K562 (cell line): Measurements from ENCODE around the gene ERF. TPM values are rescaled to one million over a fixed set of nuclear protein-coding genes. Genes with fewer than 3 reads are reported as not detected.

Experiments used
- ATF1 ChIP-seq, 2 experiments: fragments of 450-650 bp in 1 of 2; IDR thresholded peaks; 2 replicates each; pipeline ENCODE4 v1.6.1; 2016; ENCODE audit warnings: missing compliant biosample characterization in 1 of 2, missing genetic modification characterization in 1 of 2
- ELF2 ChIP-seq: fragments of 250-450 bp; sonication (Bioruptor Pico); IDR thresholded peaks from 2 replicates; pipeline ENCODE4 v1.5.0; 2021; ENCODE audit warnings: mild to moderate bottlenecking
- ELF4 ChIP-seq: fragments of 450-650 bp; formaldehyde crosslinking; IDR thresholded peaks from 2 replicates; pipeline ENCODE4 v1.4.0; 2022; ENCODE audit warnings: missing genetic modification characterization
- ETS1 ChIP-seq: conservative IDR thresholded peaks from 2 replicates; pipeline ENCODE4 v1.6.1; 2011; ENCODE audit warnings: low read depth, mild to moderate bottlenecking, low read length; ENCODE audit not compliant: control insufficient read depth
- HDAC8 ChIP-seq: fragments of 450-650 bp; IDR thresholded peaks from 2 replicates; pipeline ENCODE4 v1.6.1; 2016; ENCODE audit warnings: mild to moderate bottlenecking, missing genetic modification characterization, moderate library complexity, missing compliant biosample characterization
- IRF2 ChIP-seq: sonication (generic); formaldehyde crosslinking; IDR thresholded peaks from 2 replicates; pipeline ENCODE4 v1.8.1; 2022; ENCODE audit warnings: mild to moderate bottlenecking, missing genetic modification reagents
- MCM2 ChIP-seq: fragments of 450-650 bp; IDR thresholded peaks from 2 replicates; pipeline ENCODE4 v1.6.1; 2017; ENCODE audit warnings: low read depth, mild to moderate bottlenecking
- MECOM ChIP-seq: fragments of 250-450 bp; sonication (Bioruptor Pico); IDR thresholded peaks from 2 replicates; pipeline ENCODE4 v1.8.0; 2022; ENCODE audit warnings: inconsistent platforms
- NFATC3 ChIP-seq: fragments of 450-650 bp; IDR thresholded peaks from 2 replicates; pipeline ENCODE4 v1.6.1; 2017; ENCODE audit warnings: mild to moderate bottlenecking
- POLR3A ChIP-seq: IDR thresholded peaks from 2 replicates; pipeline ENCODE4 v1.6.1; 2011; ENCODE audit warnings: borderline replicate concordance, mild to moderate bottlenecking, moderate library complexity; ENCODE audit not compliant: insufficient read length, insufficient read depth; ENCODE audit errors: extremely low read depth
- SIN3B ChIP-seq: fragments of 450-650 bp; IDR thresholded peaks from 2 replicates; pipeline ENCODE4 v1.6.1; 2017; ENCODE audit warnings: low read depth, mild to moderate bottlenecking, moderate library complexity
- TGIF2 ChIP-seq: sonication (generic); formaldehyde crosslinking; IDR thresholded peaks from 2 replicates; pipeline ENCODE4 v1.8.1; 2022; ENCODE audit warnings: mild to moderate bottlenecking, missing genetic modification reagents, moderate library complexity
- ZBTB26 ChIP-seq: fragments of 450-650 bp; formaldehyde crosslinking; IDR thresholded peaks from 2 replicates; pipeline ENCODE4 v1.4.0; 2022; ENCODE audit warnings: missing genetic modification characterization
- ZBTB7A ChIP-seq: IDR thresholded peaks from 2 replicates; pipeline ENCODE4 v1.6.1; 2011; ENCODE audit warnings: low read depth, mild to moderate bottlenecking, low read length, moderate library complexity, borderline replicate concordance; ENCODE audit not compliant: control insufficient read depth
- ZFP30 ChIP-seq: fragments of 250-450 bp; sonication (Bioruptor Pico); IDR thresholded peaks from 2 replicates; pipeline ENCODE4 v1.8.0; 2022; ENCODE audit warnings: moderate library complexity, mild to moderate bottlenecking, inconsistent platforms, borderline replicate concordance
- ZFX ChIP-seq: sonication (generic); formaldehyde crosslinking; IDR thresholded peaks from 2 replicates; pipeline ENCODE4 v1.8.0; 2022; ENCODE audit warnings: mild to moderate bottlenecking, missing genetic modification reagents, moderate library complexity
- ZNF175 ChIP-seq: fragments of 200-800 bp; sonication (Bioruptor generic); IDR thresholded peaks from 2 replicates; pipeline ENCODE4 v1.6.1; 2016; ENCODE audit warnings: low read depth, mild to moderate bottlenecking, missing genetic modification characterization, missing compliant biosample characterization
- ZNF354B ChIP-seq: fragments of 250-450 bp; sonication (Bioruptor Pico); IDR thresholded peaks from 2 replicates; pipeline ENCODE4 v1.4.0; 2020
- ZNF592 ChIP-seq: fragments of 450-650 bp; IDR thresholded peaks from 2 replicates; pipeline ENCODE4 v1.6.1; 2017; ENCODE audit warnings: antibody characterized with exemption, mild to moderate bottlenecking
- ZNF639 ChIP-seq, 2 experiments: fragments of 200-800 bp in 1 of 2; sonication (Bioruptor generic) in 1 of 2; sonication (generic) in 1 of 2; formaldehyde crosslinking in 1 of 2; IDR thresholded peaks in 1 of 2; conservative IDR thresholded peaks in 1 of 2; 2 replicates each; pipeline versions ENCODE4 v1.5.0 to v1.6.1; 2016 to 2020; ENCODE audit warnings: missing compliant biosample characterization in 1 of 2, missing genetic modification characterization in 1 of 2, missing genetic modification reagents in 1 of 2
- polyA plus RNA-seq, 8 experiments: library from polyadenylated mRNA; depleted of rRNA in 4 of 8; stranded (reverse) in 5 of 8; unstranded in 3 of 8; fragments of >200 nt; fragmentation: Nextera tagmentation in 2 of 8; fragmentation: Illumina TruSeq in 1 of 8; extraction: Ambion mirVana in 2 of 8; extraction: Trizol in 1 of 8; gene quantifications; 2 replicates each; pipeline versions ENCODE4 v1.2.1 to v1.2.3, GENCODE V29; 2011 to 2014; ENCODE audit warnings: inconsistent platforms in 1 of 8, missing spikeins in 1 of 8
- total RNA-seq, 7 experiments: library from RNA; depleted of rRNA in 6 of 7; stranded (reverse); fragments of >200 nt in 6 of 7; fragmentation: Illumina TruSeq in 2 of 7; extraction: Trizol in 2 of 7; gene quantifications; 2 replicates each; pipeline versions ENCODE4 v1.2.1 to v1.2.3, GENCODE V29; 2011 to 2021; ENCODE audit warnings: low replicate concordance in 1 of 7

ERF gene
- total and polyA plus RNA-seq, 9 of the 15 experiments (the other 6 are each of a cell fraction or from before 2014, with no cell fraction given), result 0.03 to 75.4 (median 27.0) TPM

- TF ChIP-seq ELF2 (CRISPR knock-in tag) (no peak), ZNF354B (no peak), TGIF2 (CRISPR knock-in tag) (no peak), ELF4 (CRISPR knock-in tag) (peak; percentile 81; the same call in 1 of the 2 replicates), POLR3A (no peak), ZFP30 (no peak), ZBTB7A (no peak), ETS1 (no peak), IRF2 (CRISPR knock-in tag) (no peak), HDAC8 (tag) (no peak), MECOM (CRISPR knock-in tag) (no peak), NFATC3 (no peak), SIN3B (no peak), ZNF592 (no peak), ZFX (CRISPR knock-in tag) (no peak), ZNF639 (CRISPR knock-in tag; conservative IDR thresholded peaks at IDR 0.05 in 1 of 2, IDR thresholded peaks at IDR 0.05 in 1 of 2) (no peak), ATF1 (CRISPR knock-in tag; IDR thresholded peaks at IDR 0.05) (no peak), ATF1 (tag; IDR thresholded peaks at IDR 0.05) (no peak), MCM2 (no peak), ZNF175 (CRISPR knock-in tag) (no peak), ZBTB26 (CRISPR knock-in tag) (0 out of 2 replicates have a peak, but pooled peaks have one; percentile 14)
These were observed 24.4 kb upstream of the ERF start (continued) for GRCh38 chr19:42279155-42279901.
